HEK293T (cell line): ENCODE measurements around the gene PPP6R2.
A peak's percentile ranks its signal among the peaks of the same experiment; 100 is the strongest.

ENCODE experiments used
- CTCF ChIA-PET: fragments of 350-600 bp; formaldehyde crosslinking; extraction: SDS; loops from one replicate; lab custom pipeline; 2021; ENCODE audit warnings: antibody characterized with exemption, inconsistent platforms; lab: Yijun Ruan, JAX
- POLR2A ChIA-PET: fragments of 350-600 bp; formaldehyde crosslinking; extraction: SDS; loops from one replicate; lab custom pipeline; 2020; ENCODE audit warnings: antibody characterized with exemption, inconsistent platforms; lab: Yijun Ruan, JAX
- DNase-seq: peaks from one replicate; pipeline ENCODE4 v3.0.0; 2012; ENCODE audit warnings: mixed read lengths; ENCODE audit errors: extremely low spot score
- ARNT ChIP-seq: fragments of 450-650 bp; IDR thresholded peaks from 2 replicates; pipeline ENCODE4 v1.6.1; 2017; ENCODE audit warnings: mild to moderate bottlenecking
- BHLHE40 ChIP-seq: fragments of 450-650 bp; IDR thresholded peaks from 2 replicates; pipeline ENCODE4 v1.6.1; 2016; ENCODE audit warnings: mild to moderate bottlenecking, moderate library complexity, borderline replicate concordance
- CTBP1 ChIP-seq: fragments of 450-650 bp; IDR thresholded peaks from 2 replicates; pipeline ENCODE4 v1.6.1; 2016; ENCODE audit warnings: borderline replicate concordance
- ELF4 ChIP-seq: fragments of 450-650 bp; IDR thresholded peaks from 2 replicates; pipeline ENCODE4 v1.6.1; 2017; ENCODE audit warnings: antibody characterized with exemption
- FOXA1 ChIP-seq: fragments of 450-650 bp; IDR thresholded peaks from 2 replicates; pipeline ENCODE4 v1.6.1; 2016; ENCODE audit warnings: mild to moderate bottlenecking
- FOXK2 ChIP-seq: fragments of 450-650 bp; IDR thresholded peaks from 2 replicates; pipeline ENCODE4 v1.6.1; 2016; ENCODE audit warnings: mild to moderate bottlenecking
- FOXM1 ChIP-seq: fragments of 450-650 bp; IDR thresholded peaks from 2 replicates; pipeline ENCODE4 v1.6.1; 2017; ENCODE audit warnings: mild to moderate bottlenecking, borderline replicate concordance
- HDGF ChIP-seq: fragments of 450-650 bp; IDR thresholded peaks from 2 replicates; pipeline ENCODE4 v1.6.1; 2017; ENCODE audit warnings: antibody characterized with exemption, borderline replicate concordance
- L3MBTL2 ChIP-seq: fragments of 450-650 bp; conservative IDR thresholded peaks from 2 replicates; pipeline ENCODE4 v1.6.1; 2016; ENCODE audit warnings: mild to moderate bottlenecking
- LEF1 ChIP-seq: fragments of 450-650 bp; IDR thresholded peaks from 2 replicates; pipeline ENCODE4 v1.6.1; 2017; ENCODE audit warnings: mild to moderate bottlenecking, borderline replicate concordance
- NFRKB ChIP-seq: fragments of 450-650 bp; IDR thresholded peaks from 2 replicates; pipeline ENCODE4 v1.6.1; 2016; ENCODE audit warnings: mild to moderate bottlenecking, moderate library complexity
- SP1 ChIP-seq: fragments of 450-650 bp; IDR thresholded peaks from 2 replicates; pipeline ENCODE4 v1.6.1; 2017
- SUZ12 ChIP-seq: fragments of 450-650 bp; IDR thresholded peaks from 2 replicates; pipeline ENCODE4 v1.6.1; 2016; ENCODE audit warnings: mild to moderate bottlenecking
- TARDBP ChIP-seq: fragments of 450-650 bp; IDR thresholded peaks from 2 replicates; pipeline ENCODE4 v1.6.1; 2016
- ZNF384 ChIP-seq: fragments of 450-650 bp; IDR thresholded peaks from 2 replicates; pipeline ENCODE4 v1.6.1; 2016
- TF ChIP-seq, protein P1 (sequence below): fragments of 450-650 bp; IDR thresholded peaks from 2 replicates; pipeline ENCODE4 v1.6.1; 2016

Gene PPP6R2

DNA sequence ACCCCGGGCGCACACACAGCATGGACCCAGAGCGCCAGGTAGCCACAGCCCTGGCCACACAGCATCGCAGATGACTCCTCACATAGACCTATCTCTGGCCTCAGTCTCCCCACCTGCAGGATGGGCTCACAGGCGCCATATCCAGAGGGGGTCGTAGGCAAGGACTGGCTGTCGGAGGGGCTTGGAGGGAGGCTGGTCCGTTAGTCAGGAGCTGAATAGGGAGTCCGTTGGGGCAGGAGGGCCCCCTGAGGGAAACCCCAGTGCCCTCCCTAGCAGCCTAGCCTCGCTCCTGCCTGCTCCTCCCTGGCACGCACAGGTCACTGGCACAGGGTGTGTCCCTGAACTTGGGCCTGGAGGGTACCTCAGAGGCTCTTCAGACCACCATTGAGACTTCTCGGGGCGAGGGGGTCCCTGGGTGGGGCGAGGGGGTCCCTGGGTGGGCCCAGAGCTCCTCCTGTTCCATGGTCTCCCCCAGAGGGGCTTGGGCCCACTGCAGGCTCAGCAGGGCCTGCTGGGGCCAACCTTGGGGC, 37.7 kb upstream of the PPP6R2 start:
- CTCF ChIA-PET = interaction anchor here (0.6 to 1.4 kb wide), 2 partner anchors 21 to 74 kb away, joined by 3 read pairs; partner anchors contain the start of gene DENND6B
- no peak for DNase-seq
- POLR2A ChIA-PET = no interaction called here
- no peak for TF ChIP-seq HDGF
- TF ChIP-seq ELF4 = no peak

DNA sequence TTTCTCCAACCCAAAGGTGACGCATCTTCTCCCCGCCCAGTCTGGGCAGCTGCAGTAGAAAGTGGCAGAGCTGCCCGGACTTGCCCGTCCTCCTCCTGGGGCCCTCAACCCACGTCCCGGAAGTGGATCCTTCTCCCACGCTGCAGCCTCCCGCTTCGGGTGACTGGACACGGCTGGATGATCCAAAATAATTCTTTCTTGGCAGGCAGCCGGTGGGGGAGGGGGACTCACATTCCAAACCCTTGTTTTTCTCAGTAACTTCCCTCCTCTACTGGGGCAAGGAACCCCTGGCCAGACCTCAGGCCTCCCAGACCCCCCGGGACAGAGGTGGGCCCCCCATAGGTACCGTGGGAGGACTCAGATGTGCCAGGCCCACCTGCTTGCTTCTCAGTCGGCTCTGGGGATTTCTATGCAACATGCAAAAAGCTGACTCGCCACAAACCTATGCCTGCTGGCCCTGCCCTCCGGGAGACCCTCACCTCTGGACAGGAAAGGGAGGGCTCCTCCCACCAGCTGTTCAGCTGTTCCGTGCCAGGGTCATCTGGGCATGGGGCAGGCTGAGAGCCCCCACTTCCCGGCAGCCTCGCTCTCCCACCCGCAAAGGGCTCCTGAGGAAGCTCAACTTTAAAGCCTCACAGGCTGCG, 37.1 kb upstream of the PPP6R2 start:
- CTCF ChIA-PET = no interaction called here
- POLR2A ChIA-PET = interaction anchor here (1.0 to 1.9 kb wide), 3 partner anchors 20 to 45 kb away, joined by 4 to 9 read pairs (median 6); partner anchors contain the start of gene MAPK12
- TF ChIP-seq FOXM1 = no peak
- no peak for TF ChIP-seq ELF4
- no peak for TF ChIP-seq HDGF
- TF ChIP-seq ARNT = no peak
- no peak for TF ChIP-seq LEF1
- no peak for TF ChIP-seq FOXA1
- no peak for TF ChIP-seq L3MBTL2
- TF ChIP-seq BHLHE40 = no peak
- no peak for TF ChIP-seq FOXK2
- TF ChIP-seq, protein P1, sequence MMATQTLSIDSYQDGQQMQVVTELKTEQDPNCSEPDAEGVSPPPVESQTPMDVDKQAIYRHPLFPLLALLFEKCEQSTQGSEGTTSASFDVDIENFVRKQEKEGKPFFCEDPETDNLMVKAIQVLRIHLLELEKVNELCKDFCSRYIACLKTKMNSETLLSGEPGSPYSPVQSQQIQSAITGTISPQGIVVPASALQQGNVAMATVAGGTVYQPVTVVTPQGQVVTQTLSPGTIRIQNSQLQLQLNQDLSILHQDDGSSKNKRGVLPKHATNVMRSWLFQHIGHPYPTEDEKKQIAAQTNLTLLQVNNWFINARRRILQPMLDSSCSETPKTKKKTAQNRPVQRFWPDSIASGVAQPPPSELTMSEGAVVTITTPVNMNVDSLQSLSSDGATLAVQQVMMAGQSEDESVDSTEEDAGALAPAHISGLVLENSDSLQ = no peak
- no peak for TF ChIP-seq CTBP1
- TF ChIP-seq SP1 = no peak
- no peak for TF ChIP-seq ZNF384
- no peak for TF ChIP-seq TARDBP
- TF ChIP-seq NFRKB = no peak
- TF ChIP-seq SUZ12 = no peak
- DNase-seq = no peak

DNA sequence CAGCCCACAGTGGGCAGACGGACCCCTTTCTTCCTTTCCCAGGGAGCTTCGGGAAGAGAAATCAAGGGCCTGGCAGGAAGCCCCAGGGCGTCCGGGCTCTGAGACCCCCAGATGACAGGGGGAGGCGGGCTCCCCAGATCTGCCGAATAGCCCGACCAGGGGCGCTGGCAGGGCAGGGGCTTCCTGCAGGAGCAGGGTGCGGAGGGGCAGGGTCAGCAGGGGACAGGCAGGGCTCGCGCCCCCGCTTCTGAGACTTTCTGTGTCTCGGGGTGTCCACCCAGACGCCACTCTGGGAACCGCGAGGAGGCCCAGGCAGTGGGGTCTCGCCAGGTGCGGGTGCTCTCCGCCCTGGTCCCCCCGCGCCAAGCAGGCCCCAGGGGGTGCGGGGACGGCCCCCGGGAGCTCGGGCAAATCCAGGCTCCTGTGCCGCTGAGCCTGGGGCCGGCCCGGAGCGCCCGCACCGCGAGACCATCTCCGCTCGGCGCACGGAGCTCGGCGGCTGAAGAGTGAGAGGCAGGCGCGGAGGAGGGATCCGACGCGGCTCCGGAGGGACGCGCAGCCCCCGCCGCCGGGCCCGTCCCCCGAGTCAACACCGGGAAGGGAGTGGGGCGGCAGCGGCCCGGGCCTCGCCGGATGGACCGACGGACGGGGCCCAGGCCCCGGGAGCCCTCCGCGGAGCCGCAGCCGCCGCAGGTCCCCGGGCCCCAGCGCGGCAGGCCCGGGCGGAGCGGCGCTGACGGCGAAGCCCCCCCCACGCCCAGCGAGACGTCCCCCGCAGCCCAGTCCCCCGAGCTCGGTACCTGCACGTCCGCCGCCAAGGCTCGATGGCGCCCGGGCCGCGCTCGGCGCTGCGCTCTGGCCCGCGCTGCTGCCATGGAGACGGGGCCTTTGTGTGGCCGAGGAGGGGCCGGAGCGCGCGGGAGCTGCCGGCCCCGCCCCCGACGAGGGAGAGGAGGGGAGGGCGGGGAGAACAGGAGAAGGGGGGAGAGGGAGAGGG, 36.1 kb upstream of the PPP6R2 start, which contains the start of gene PLXNB2:
TSS of gene PLXNB2 (minus strand) at position 894 of the 997 bp plus-strand sequence. CDS start 17,062 bp downstream, outside the sequence.
- DNase-seq = peak; percentile 89
- POLR2A ChIA-PET = interaction anchor here (0.6 to 2.0 kb wide), 8 partner anchors 10 to 66 kb away, joined by 3 to 9 read pairs (median 4); partner anchors contain the start of gene MAPK12
- no peak for TF ChIP-seq ELF4
- TF ChIP-seq ARNT = no peak
- no peak for TF ChIP-seq SP1
- TF ChIP-seq L3MBTL2 = no peak
- no peak for TF ChIP-seq HDGF
- no peak for TF ChIP-seq ZNF384
- TF ChIP-seq SUZ12 = no peak
- no peak for TF ChIP-seq CTBP1
- no peak for TF ChIP-seq LEF1
- TF ChIP-seq FOXM1 = no peak
- CTCF ChIA-PET = interaction anchor here (0.5 to 1.0 kb wide), 2 partner anchors 55 to 179 kb away, joined by 3 to 6 read pairs; no protein-coding TSS in a partner anchor

DNA sequence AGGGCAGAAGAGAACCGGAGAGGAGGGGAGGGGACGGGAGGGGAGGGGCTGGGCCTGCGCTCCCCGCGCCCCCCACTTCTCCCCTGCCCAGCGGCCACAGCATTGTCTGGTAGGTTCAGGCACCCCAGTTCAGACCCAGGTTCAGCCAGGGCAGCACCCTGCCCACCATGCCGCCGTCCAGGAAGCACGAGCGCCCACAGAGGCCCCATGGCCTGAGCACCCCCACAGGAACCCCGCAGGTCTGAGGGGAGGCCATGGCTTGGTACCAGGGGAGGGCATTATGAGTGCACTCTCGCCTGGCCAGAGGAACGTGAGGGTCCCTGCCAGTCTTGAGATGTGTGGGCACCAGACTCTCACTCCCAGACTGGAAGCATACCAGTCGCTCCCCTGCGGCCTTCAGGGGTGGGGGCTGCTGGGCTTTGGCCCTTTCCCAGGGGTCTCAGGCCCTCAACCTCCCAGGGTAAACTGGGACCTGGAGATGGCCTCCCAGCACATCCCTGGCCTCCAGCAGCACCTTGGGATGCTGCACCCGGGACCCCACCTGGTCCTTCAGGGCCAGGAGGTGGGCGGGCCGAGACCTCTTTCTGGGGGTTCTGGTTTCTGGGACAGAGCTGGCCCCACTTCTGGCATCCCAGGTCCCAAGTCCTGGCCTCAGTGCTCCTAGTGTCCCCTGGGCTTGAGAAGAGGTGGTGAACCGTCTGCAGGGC, 35.1 kb upstream of the PPP6R2 start:
- POLR2A ChIA-PET = interaction anchor here (0.6 to 2.0 kb wide), 6 partner anchors 9 to 36 kb away, joined by 3 to 9 read pairs (median 4); no protein-coding TSS in a partner anchor
- no peak for DNase-seq
- CTCF ChIA-PET = interaction anchor here (0.5 kb wide), 1 partner anchor 178 kb away, joined by 3 read pairs; no protein-coding TSS in a partner anchor
- no peak for TF ChIP-seq L3MBTL2
- TF ChIP-seq TARDBP = no peak
- TF ChIP-seq FOXA1 = no peak
- TF ChIP-seq FOXM1 = no peak
- no peak for TF ChIP-seq ELF4
- TF ChIP-seq LEF1 = no peak
- TF ChIP-seq, protein P1 = no peak
- no peak for TF ChIP-seq CTBP1
- TF ChIP-seq SUZ12 = no peak
- no peak for TF ChIP-seq SP1
- no peak for TF ChIP-seq NFRKB
- TF ChIP-seq ARNT = no peak
- no peak for TF ChIP-seq ZNF384
- TF ChIP-seq HDGF = no peak
- no peak for TF ChIP-seq BHLHE40
- TF ChIP-seq FOXK2 = no peak

DNA sequence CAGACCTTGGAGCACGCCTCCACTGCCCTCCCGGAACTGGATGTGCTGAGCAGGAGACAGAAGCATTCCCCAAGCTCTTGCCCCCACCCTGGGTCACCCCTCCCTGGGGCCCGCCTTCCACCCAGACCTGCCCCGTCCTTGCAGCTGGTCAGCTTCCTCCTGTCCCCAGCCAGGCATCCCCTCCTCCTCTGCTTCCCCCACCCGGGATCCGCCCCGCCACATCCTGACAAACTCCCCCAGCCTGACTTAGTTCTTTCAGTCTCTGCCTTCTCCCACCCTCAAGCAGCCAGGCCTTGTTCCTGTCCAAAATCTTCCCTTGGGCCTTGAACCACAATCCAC, 34.6 kb upstream of the PPP6R2 start:
- ChIA-PET CTCF (no interaction called here), POLR2A (interaction anchor here (0.6 to 2.0 kb wide), 2 partner anchors 16 to 20 kb away, joined by 3 to 4 read pairs; no protein-coding TSS in a partner anchor)
- no peak for TF ChIP-seq ZNF384
- TF ChIP-seq ELF4 = no peak
- TF ChIP-seq ARNT = no peak
- DNase-seq = no peak
